Suprapubic skin (tissue), 4 donors: ENCODE measurements around the gene KRTAP19-1.

Experiments
- EP300 ChIP-seq: sonication (generic); formaldehyde crosslinking; IDR thresholded peaks from one replicate; pipeline ENCODE4 v1.6.1; 2017; ENCODE audit warnings: antibody characterized with exemption
- POLR2AphosphoS5 ChIP-seq, 3 donors: sonication (generic); formaldehyde crosslinking; IDR thresholded peaks; one replicate each; pipeline ENCODE4 v1.6.1; 2017; ENCODE audit warnings: antibody characterized with exemption in 3 of 3
- TF ChIP-seq, protein P1 (sequence below), 2 donors: fragments of 200-600 bp in 1 of 2; fragments of 450-650 bp in 1 of 2; sonication (generic) in 1 of 2; IDR thresholded peaks; one replicate each; pipeline ENCODE4 v1.5.1; 2016 to 2019; ENCODE audit warnings: antibody characterized with exemption in 2 of 2, mild to moderate bottlenecking in 1 of 2, moderate library complexity in 1 of 2

- TF ChIP-seq, protein P1, sequence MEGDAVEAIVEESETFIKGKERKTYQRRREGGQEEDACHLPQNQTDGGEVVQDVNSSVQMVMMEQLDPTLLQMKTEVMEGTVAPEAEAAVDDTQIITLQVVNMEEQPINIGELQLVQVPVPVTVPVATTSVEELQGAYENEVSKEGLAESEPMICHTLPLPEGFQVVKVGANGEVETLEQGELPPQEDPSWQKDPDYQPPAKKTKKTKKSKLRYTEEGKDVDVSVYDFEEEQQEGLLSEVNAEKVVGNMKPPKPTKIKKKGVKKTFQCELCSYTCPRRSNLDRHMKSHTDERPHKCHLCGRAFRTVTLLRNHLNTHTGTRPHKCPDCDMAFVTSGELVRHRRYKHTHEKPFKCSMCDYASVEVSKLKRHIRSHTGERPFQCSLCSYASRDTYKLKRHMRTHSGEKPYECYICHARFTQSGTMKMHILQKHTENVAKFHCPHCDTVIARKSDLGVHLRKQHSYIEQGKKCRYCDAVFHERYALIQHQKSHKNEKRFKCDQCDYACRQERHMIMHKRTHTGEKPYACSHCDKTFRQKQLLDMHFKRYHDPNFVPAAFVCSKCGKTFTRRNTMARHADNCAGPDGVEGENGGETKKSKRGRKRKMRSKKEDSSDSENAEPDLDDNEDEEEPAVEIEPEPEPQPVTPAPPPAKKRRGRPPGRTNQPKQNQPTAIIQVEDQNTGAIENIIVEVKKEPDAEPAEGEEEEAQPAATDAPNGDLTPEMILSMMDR (IDR thresholded peaks at IDR 0.05): no peak
- TF ChIP-seq POLR2AphosphoS5 (IDR thresholded peaks at IDR 0.05) (no peak), EP300 (no peak)
Observed at GRCh38 chr21:30478004-30478403, 2.2 kb downstream of the KRTAP19-1 start.
